Stimulated activated CD8-positive, alpha-beta memory T cell treated with anti-CD3 and anti-CD28 coated beads, Interleukin-2, amount 100 ng/mL, for 48 hours (primary cell): ENCODE measurements around the gene ZNF500.

Experiments
- DNase-seq, 2 donors: peaks; one replicate each; pipeline ENCODE4 v3.0.0-alpha.2; 2020; ENCODE audit warnings: low read depth in 2 of 2

ZNF500 gene

GRCh38 chr16:4766875-4767628 lies at the start of gene ZNF500:
TSS of gene ZNF500 (minus strand) at chr16:4767162. CDS start at chr16:4765978, 1,184 bp downstream.
- DNase-seq = peak; percentile 95 to 98

GRCh38 chr16:4814542-4815173 lies 47.7 kb upstream of the ZNF500 start:
- no peak for DNase-seq

- no peak for DNase-seq
Measured at GRCh38 chr16:4814046-4814445, 47.1 kb upstream of the ZNF500 start.

GRCh38 chr16:4813251-4814003 lies 46.5 kb upstream of the ZNF500 start:
- no peak for DNase-seq

- no peak for DNase-seq
Measured at GRCh38 chr16:4811773-4812172, 44.8 kb upstream of the ZNF500 start.

GRCh38 chr16:4811242-4811641 lies 44.3 kb upstream of the ZNF500 start:
- no peak for DNase-seq

- DNase-seq = no peak
Measured at GRCh38 chr16:4806280-4806679, 39.3 kb upstream of the ZNF500 start.

GRCh38 chr16:4805231-4805630 lies 38.3 kb upstream of the ZNF500 start:
- no peak for DNase-seq

- no peak for DNase-seq
Measured at GRCh38 chr16:4803898-4804762, 37.2 kb upstream of the ZNF500 start.

- no peak for DNase-seq
Measured at GRCh38 chr16:4803401-4803844, 36.5 kb upstream of the ZNF500 start.

- peak; percentile 83 to 88 for DNase-seq
Measured at GRCh38 chr16:4802659-4803287, 35.8 kb upstream of the ZNF500 start.

GRCh38 chr16:4801962-4802658 lies 35.1 kb upstream of the ZNF500 start, which contains the start of gene ROGDI:
TSS of gene ROGDI (minus strand) at chr16:4802633. CDS start at chr16:4802571, 62 bp downstream.
- DNase-seq = peak; percentile 57 to 59

GRCh38 chr16:4801051-4801961 lies 34.3 kb upstream of the ZNF500 start:
- no peak for DNase-seq

- no peak for DNase-seq
Measured at GRCh38 chr16:4800290-4801041, 33.5 kb upstream of the ZNF500 start.

GRCh38 chr16:4799171-4799855 lies 32.4 kb upstream of the ZNF500 start:
- no peak for DNase-seq

GRCh38 chr16:4798456-4798855 lies 31.5 kb upstream of the ZNF500 start:
- no peak for DNase-seq

- DNase-seq = no peak
Measured at GRCh38 chr16:4797805-4798252, 30.9 kb upstream of the ZNF500 start.
